ENCODE data around the gene CEP57L1.
"Not testable (repeated sequence)": the region's sequence is repeated elsewhere in the genome, so short reads cannot be mapped to it uniquely, and the experiment has no call there.

CEP57L1 gene

GRCh38 chr6:109081516-109082187 is 13.7 kb upstream of the CEP57L1 start:
- no peak for DNase-seq
- Histone ChIP-seq H3K4me3 (ENCODE audit: control insufficient read depth in 1 of 7, extremely low read depth in 1 of 7, insufficient read depth in 4 of 7, low read depth in 2 of 7, low read length in 6 of 7) (no peak overlapping the region), H3K4me1 (ENCODE audit: control extremely low read depth in 1 of 4, control insufficient read depth in 4 of 4, insufficient read depth in 4 of 4, low read length in 3 of 4) (peaks cover 2 to 43% (median 10%) of the 10 kb centered on the region in 4 experiments), H3K27me3 (replicated peaks in 2 of 5; ENCODE audit: control insufficient read depth in 4 of 5, insufficient read depth in 5 of 5, low read length in 4 of 5) (no peaks in the 10 kb centered on the region), H3K9me3 (ENCODE audit: control extremely low read depth in 1 of 5, control insufficient read depth in 4 of 5, insufficient read depth in 2 of 5, low read depth in 1 of 5, low read length in 4 of 5) (no peaks in the 10 kb centered on the region), H3K36me3 (ENCODE audit: control insufficient read depth in 4 of 4, insufficient read depth in 4 of 4, low read length in 3 of 4) (peaks cover 0 to 2% (median 0%) of the 10 kb centered on the region in 4 experiments), H3K27ac (ENCODE audit: insufficient read depth in 1 of 2, low read depth in 1 of 2, low read length in 2 of 2, poor library complexity in 1 of 2, severe bottlenecking in 2 of 2) (no peak overlapping the region)
- ChIA-PET CTCF (interaction anchor here (0.8 to 2.1 kb wide), 3 partner anchors 9 to 233 kb away, joined by 3 to 15 read pairs (median 4); partner anchors contain the start of gene ARMC2), POLR2A (no interaction called here)
- WGBS (ENCODE audit: insufficient coverage), result 67% methylated on average over 1 of the region's 4 CpGs

GRCh38 chr6:109082188-109082577 is 13.1 kb upstream of the CEP57L1 start:
- H3K4me3 ChIP-seq (ENCODE audit: control insufficient read depth in 1 of 7, extremely low read depth in 1 of 7, insufficient read depth in 4 of 7, low read depth in 2 of 7, low read length in 6 of 7), result no peak overlapping the region
- POLR2A ChIA-PET, result no interaction called here
- H3K4me1 ChIP-seq (ENCODE audit: control extremely low read depth in 1 of 4, control insufficient read depth in 4 of 4, insufficient read depth in 4 of 4, low read length in 3 of 4), result peaks cover 0 to 37% (median 9%) of the 10 kb centered on the region in 4 experiments
- no peak overlapping the region for H3K27ac ChIP-seq (ENCODE audit: insufficient read depth in 1 of 2, low read depth in 1 of 2, low read length in 2 of 2, poor library complexity in 1 of 2, severe bottlenecking in 2 of 2)
- H3K27me3 ChIP-seq (replicated peaks in 2 of 5; ENCODE audit: control insufficient read depth in 4 of 5, insufficient read depth in 5 of 5, low read length in 4 of 5), result no peaks in the 10 kb centered on the region
- peaks cover 0 to 2% (median 0%) of the 10 kb centered on the region in 4 experiments for H3K36me3 ChIP-seq (ENCODE audit: control insufficient read depth in 4 of 4, insufficient read depth in 4 of 4, low read length in 3 of 4)
- CTCF ChIA-PET, result interaction anchor here (0.8 to 2.1 kb wide), 3 partner anchors 10 to 234 kb away, joined by 3 to 15 read pairs (median 4); partner anchors contain the start of gene ARMC2
- 90% methylated on average over 1 of the region's 1 CpG for WGBS (ENCODE audit: insufficient coverage)
- H3K9me3 ChIP-seq (ENCODE audit: control extremely low read depth in 1 of 5, control insufficient read depth in 4 of 5, insufficient read depth in 2 of 5, low read depth in 1 of 5, low read length in 4 of 5), result no peaks in the 10 kb centered on the region
- peak in 1 of 3 donors; percentile 23 for DNase-seq

- ChIA-PET CTCF (interaction anchor here (1.8 kb wide), 1 partner anchor 10 kb away, joined by 10 read pairs; no protein-coding TSS in a partner anchor), POLR2A (interaction anchor here (0.6 kb wide), 1 partner anchor 29 kb away, joined by 4 read pairs; no protein-coding TSS in a partner anchor)
- H3K9me3 ChIP-seq (ENCODE audit: control extremely low read depth in 1 of 5, control insufficient read depth in 4 of 5, insufficient read depth in 2 of 5, low read depth in 1 of 5, low read length in 4 of 5), result no peaks in the 10 kb centered on the region
- peaks cover 0 to 36% (median 4%) of the 10 kb centered on the region in 4 experiments for H3K4me1 ChIP-seq (ENCODE audit: control extremely low read depth in 1 of 4, control insufficient read depth in 4 of 4, insufficient read depth in 4 of 4, low read length in 3 of 4)
- peaks cover 0 to 2% (median 0%) of the 10 kb centered on the region in 4 experiments for H3K36me3 ChIP-seq (ENCODE audit: control insufficient read depth in 4 of 4, insufficient read depth in 4 of 4, low read length in 3 of 4)
- no peaks in the 10 kb centered on the region for H3K27me3 ChIP-seq (replicated peaks in 2 of 5; ENCODE audit: control insufficient read depth in 4 of 5, insufficient read depth in 5 of 5, low read length in 4 of 5)
- no peak overlapping the region for H3K4me3 ChIP-seq (ENCODE audit: control insufficient read depth in 1 of 7, extremely low read depth in 1 of 7, insufficient read depth in 4 of 7, low read depth in 2 of 7, low read length in 6 of 7)
- no peak for DNase-seq
- WGBS (ENCODE audit: insufficient coverage), result no CpG with 5 or more reads among the region's 1 CpG
- H3K27ac ChIP-seq (ENCODE audit: insufficient read depth in 1 of 2, low read depth in 1 of 2, low read length in 2 of 2, poor library complexity in 1 of 2, severe bottlenecking in 2 of 2), result no peak overlapping the region
These were observed 11.7 kb upstream of the CEP57L1 start for GRCh38 chr6:109083657-109084056.

GRCh38 chr6:109084146-109084545 is 11.2 kb upstream of the CEP57L1 start:
- H3K27me3 ChIP-seq (replicated peaks in 2 of 5; ENCODE audit: control insufficient read depth in 4 of 5, insufficient read depth in 5 of 5, low read length in 4 of 5); H3K9me3 ChIP-seq (ENCODE audit: control extremely low read depth in 1 of 5, control insufficient read depth in 4 of 5, insufficient read depth in 2 of 5, low read depth in 1 of 5, low read length in 4 of 5); H3K4me3 ChIP-seq (ENCODE audit: control insufficient read depth in 1 of 7, extremely low read depth in 1 of 7, insufficient read depth in 4 of 7, low read depth in 2 of 7, low read length in 6 of 7); H3K27ac ChIP-seq (ENCODE audit: insufficient read depth in 1 of 2, low read depth in 1 of 2, low read length in 2 of 2, poor library complexity in 1 of 2, severe bottlenecking in 2 of 2); POLR2A ChIA-PET; H3K36me3 ChIP-seq (ENCODE audit: control insufficient read depth in 4 of 4, insufficient read depth in 4 of 4, low read length in 3 of 4); DNase-seq: not testable (repeated sequence)
- CTCF ChIA-PET, result interaction anchor here (0.9 to 1.8 kb wide), 3 partner anchors 10 to 99 kb away, joined by 4 to 10 read pairs (median 8); partner anchors contain the start of gene SESN1
- peaks cover 0 to 39% (median 4%) of the 10 kb centered on the region in 4 experiments for H3K4me1 ChIP-seq (ENCODE audit: control extremely low read depth in 1 of 4, control insufficient read depth in 4 of 4, insufficient read depth in 4 of 4, low read length in 3 of 4)
- WGBS (ENCODE audit: insufficient coverage), result 97% methylated on average over 6 of the region's 8 CpGs

GRCh38 chr6:109087661-109088264 is 7.5 kb upstream of the CEP57L1 start:
- H3K4me3 ChIP-seq (ENCODE audit: control insufficient read depth in 1 of 7, extremely low read depth in 1 of 7, insufficient read depth in 4 of 7, low read depth in 2 of 7, low read length in 6 of 7), result no peak overlapping the region
- H3K27me3 ChIP-seq (replicated peaks in 2 of 5; ENCODE audit: control insufficient read depth in 4 of 5, insufficient read depth in 5 of 5, low read length in 4 of 5), result no peaks in the 10 kb centered on the region
- 92% methylated on average over 2 of the region's 5 CpGs for WGBS (ENCODE audit: insufficient coverage)
- CTCF ChIA-PET, result interaction anchor here (0.7 to 0.9 kb wide), 2 partner anchors 14 to 545 kb away, joined by 3 read pairs; no protein-coding TSS in a partner anchor
- no peak for DNase-seq
- peaks cover 9 to 34% (median 15%) of the 10 kb centered on the region in 4 experiments for H3K4me1 ChIP-seq (ENCODE audit: control extremely low read depth in 1 of 4, control insufficient read depth in 4 of 4, insufficient read depth in 4 of 4, low read length in 3 of 4)
- H3K36me3 ChIP-seq (ENCODE audit: control insufficient read depth in 4 of 4, insufficient read depth in 4 of 4, low read length in 3 of 4), result no peaks in the 10 kb centered on the region
- H3K27ac ChIP-seq (ENCODE audit: insufficient read depth in 1 of 2, low read depth in 1 of 2, low read length in 2 of 2, poor library complexity in 1 of 2, severe bottlenecking in 2 of 2), result no peak overlapping the region
- no peaks in the 10 kb centered on the region for H3K9me3 ChIP-seq (ENCODE audit: control extremely low read depth in 1 of 5, control insufficient read depth in 4 of 5, insufficient read depth in 2 of 5, low read depth in 1 of 5, low read length in 4 of 5)
- POLR2A ChIA-PET, result interaction anchor here (0.6 kb wide), 1 partner anchor 37 kb away, joined by 4 read pairs; no protein-coding TSS in a partner anchor

- no peaks in the 10 kb centered on the region for H3K36me3 ChIP-seq (ENCODE audit: control insufficient read depth in 4 of 4, insufficient read depth in 4 of 4, low read length in 3 of 4)
- peaks cover 9 to 34% (median 21%) of the 10 kb centered on the region in 4 experiments for H3K4me1 ChIP-seq (ENCODE audit: control extremely low read depth in 1 of 4, control insufficient read depth in 4 of 4, insufficient read depth in 4 of 4, low read length in 3 of 4)
- no peaks in the 10 kb centered on the region for H3K27me3 ChIP-seq (replicated peaks in 2 of 5; ENCODE audit: control insufficient read depth in 4 of 5, insufficient read depth in 5 of 5, low read length in 4 of 5)
- no peak overlapping the region for H3K27ac ChIP-seq (ENCODE audit: insufficient read depth in 1 of 2, low read depth in 1 of 2, low read length in 2 of 2, poor library complexity in 1 of 2, severe bottlenecking in 2 of 2)
- CTCF ChIA-PET, result interaction anchor here (1.1 to 1.5 kb wide), 2 partner anchors 13 to 100 kb away, joined by 3 read pairs; no protein-coding TSS in a partner anchor
- no peak overlapping the region for H3K4me3 ChIP-seq (ENCODE audit: control insufficient read depth in 1 of 7, extremely low read depth in 1 of 7, insufficient read depth in 4 of 7, low read depth in 2 of 7, low read length in 6 of 7)
- WGBS (ENCODE audit: insufficient coverage), result no CpG with 5 or more reads among the region's 1 CpG
- DNase-seq, result no peak
- no peaks in the 10 kb centered on the region for H3K9me3 ChIP-seq (ENCODE audit: control extremely low read depth in 1 of 5, control insufficient read depth in 4 of 5, insufficient read depth in 2 of 5, low read depth in 1 of 5, low read length in 4 of 5)
- POLR2A ChIA-PET, result no interaction called here
These were observed 6.3 kb upstream of the CEP57L1 start for GRCh38 chr6:109088995-109089394.
